Fibroblast of lung (primary cell): ENCODE results near the gene GABRD.

Source experiments
- CTCF ChIP-seq, 2 donors: IDR thresholded peaks in 1 of 2; conservative IDR thresholded peaks in 1 of 2; 1 replicate in 1 of 2; 2 replicates in 1 of 2; pipeline ENCODE4 v1.5.1; 2011 to 2012; ENCODE audit warnings: low read length in 2 of 2, control low read depth in 1 of 2, inconsistent platforms in 1 of 2, low read depth in 1 of 2, mild to moderate bottlenecking in 1 of 2
- EZH2 ChIP-seq: IDR thresholded peaks from 2 replicates; pipeline ENCODE4 v1.5.1; 2012; ENCODE audit warnings: low read length, control low read depth, mild to moderate bottlenecking; ENCODE audit errors: missing control alignments

GRCh38 chr1:2053784-2054376, 34.7 kb downstream of the GABRD start:
- no peak for TF ChIP-seq CTCF (conservative IDR thresholded peaks at IDR 0.05 in 1 of 2, IDR thresholded peaks at IDR 0.05 in 1 of 2; ENCODE audit: low read depth in 1 of 2, low read length in 2 of 2)
- no peak for TF ChIP-seq EZH2
